COLO829 (cell line): ENCODE data around the gene EFCAB12.
A peak's percentile ranks its signal among the peaks of the same experiment; 100 is the strongest.

Source experiments
- DNase-seq: peaks from one replicate; pipeline ENCODE4 v3.0.0; 2012; ENCODE audit warnings: low spot score

The EFCAB12 gene

GRCh38 chr3:129445471-129445870, 17.0 kb upstream of the EFCAB12 start:
- DNase-seq = no peak

GRCh38 chr3:129442947-129443346, 14.5 kb upstream of the EFCAB12 start:
- DNase-seq = no peak

- DNase-seq = no peak
Observed at GRCh38 chr3:129442486-129442885, 14.1 kb upstream of the EFCAB12 start.

GRCh38 chr3:129441782-129442181, 13.3 kb upstream of the EFCAB12 start:
- no peak for DNase-seq

GRCh38 chr3:129441215-129441614, 12.8 kb upstream of the EFCAB12 start:
- no peak for DNase-seq

GRCh38 chr3:129440618-129441190, 12.3 kb upstream of the EFCAB12 start:
- DNase-seq = no peak

GRCh38 chr3:129439817-129440617, 11.6 kb upstream of the EFCAB12 start, which contains the start of the genes IFT122 and MBD4:
IFT122 (plus strand) TSS chr3:129440224; CDS start chr3:129440331, 107 bp downstream.
MBD4 (minus strand) TSS chr3:129439948; CDS start chr3:129439833, 115 bp downstream.
- DNase-seq = peak; percentile 100

- no peak for DNase-seq
Observed at GRCh38 chr3:129439226-129439816, 10.9 kb upstream of the EFCAB12 start.

GRCh38 chr3:129435367-129435766, 6.9 kb upstream of the EFCAB12 start:
- no peak for DNase-seq

- no peak for DNase-seq
Observed at GRCh38 chr3:129434140-129434539, 5.7 kb upstream of the EFCAB12 start.

GRCh38 chr3:129433565-129433964, 5.1 kb upstream of the EFCAB12 start:
- no peak for DNase-seq

- DNase-seq = no peak
Observed at GRCh38 chr3:129432671-129433070, 4.2 kb upstream of the EFCAB12 start.

- DNase-seq = no peak
Observed at GRCh38 chr3:129432036-129432435, 3.6 kb upstream of the EFCAB12 start.

- no peak for DNase-seq
Observed at GRCh38 chr3:129429602-129430001, 1.2 kb upstream of the EFCAB12 start.

GRCh38 chr3:129429080-129429451, 630 bp upstream of the EFCAB12 start:
- DNase-seq = no peak

GRCh38 chr3:129428007-129428375, 445 bp downstream of the EFCAB12 start:
- no peak for DNase-seq

GRCh38 chr3:129425619-129426018, 2.8 kb downstream of the EFCAB12 start:
- no peak for DNase-seq

GRCh38 chr3:129425213-129425612, 3.2 kb downstream of the EFCAB12 start:
- no peak for DNase-seq

GRCh38 chr3:129424185-129424841, 4.1 kb downstream of the EFCAB12 start:
- no peak for DNase-seq

- DNase-seq = no peak
Observed at GRCh38 chr3:129422897-129423296, 5.5 kb downstream of the EFCAB12 start.

- no peak for DNase-seq
Observed at GRCh38 chr3:129421988-129422745, 6.3 kb downstream of the EFCAB12 start.
